Activated CD8-positive, alpha-beta T cell treated with anti-CD3 and anti-CD28 coated beads for 36 hours (primary cell): ENCODE results near the gene COA6. TPM values are rescaled to one million over a fixed set of nuclear protein-coding genes. Genes with fewer than 3 reads are reported as not detected.

Source experiments
- ATAC-seq: fragments of 200-7000 bp; cut with Tn5 transposase; one replicate; pipeline ENCODE4 v1.10.0; 2021; ENCODE audit warnings: mild to moderate bottlenecking, moderate library complexity
- CTCF ChIA-PET: fragments of 350-600 bp; sonication (Branson Sonifier 250); formaldehyde crosslinking; loops from one replicate; lab custom pipeline; 2021; ENCODE audit warnings: antibody characterized with exemption; lab: Charles Lee
- POLR2A ChIA-PET: fragments of 350-600 bp; sonication (Branson Sonifier 250); formaldehyde crosslinking; loops from one replicate; lab custom pipeline; 2021; ENCODE audit warnings: antibody characterized with exemption; lab: Charles Lee
- DNase-seq: peaks from one replicate; pipeline ENCODE4 v3.0.0-alpha.2; 2020
- H3K27ac Mint-ChIP-seq: one replicate; pipeline ENCODE4 v1.8.0; 2021; ENCODE audit warnings: mild to moderate bottlenecking, mixed read lengths
- H3K27me3 Mint-ChIP-seq: one replicate; pipeline ENCODE4 v1.8.0; 2021; ENCODE audit warnings: mixed read lengths
- H3K36me3 Mint-ChIP-seq: one replicate; pipeline ENCODE4 v1.8.0; 2021; ENCODE audit warnings: low read depth, mixed read lengths
- H3K4me1 Mint-ChIP-seq: one replicate; pipeline ENCODE4 v1.8.0; 2021; ENCODE audit warnings: low read depth, mixed read lengths
- H3K4me3 Mint-ChIP-seq: one replicate; pipeline ENCODE4 v1.8.0; 2021; ENCODE audit warnings: mild to moderate bottlenecking, moderate library complexity, mixed read lengths
- H3K9me3 Mint-ChIP-seq: one replicate; pipeline ENCODE4 v1.8.0; 2021; ENCODE audit warnings: mixed read lengths
- intact Hi-C: fragments of 100-400 bp; cut with micrococcal nuclease; formaldehyde crosslinking; loops from one replicate; pipeline ENCODE4 v1.10.0; 2022
- total RNA-seq, 2 experiments: library from RNA; stranded (reverse); gene quantifications; one replicate each; pipeline ENCODE4 v1.2.3, GENCODE V29; 2021
- TF ChIP-seq, protein P1 (sequence below): fragments of 200-600 bp; IDR thresholded peaks from one replicate; pipeline ENCODE4 v1.8.0; 2022; ENCODE audit warnings: antibody characterized with exemption, mild to moderate bottlenecking

Gene COA6
- total RNA-seq, 2 experiments from 2014 or later = 59.8 to 61.8 TPM

- H3K4me3 Mint-ChIP-seq = peak overlapping the region; percentile 59
- no peaks in the 10 kb centered on the region for H3K36me3 Mint-ChIP-seq
- ChIA-PET CTCF (interaction anchor here (0.6 to 5.0 kb wide), 30 partner anchors 10 to 1030 kb away, joined by 3 to 60 read pairs (median 4); no protein-coding TSS in a partner anchor), POLR2A (no interaction called here)
- TF ChIP-seq, protein P1, sequence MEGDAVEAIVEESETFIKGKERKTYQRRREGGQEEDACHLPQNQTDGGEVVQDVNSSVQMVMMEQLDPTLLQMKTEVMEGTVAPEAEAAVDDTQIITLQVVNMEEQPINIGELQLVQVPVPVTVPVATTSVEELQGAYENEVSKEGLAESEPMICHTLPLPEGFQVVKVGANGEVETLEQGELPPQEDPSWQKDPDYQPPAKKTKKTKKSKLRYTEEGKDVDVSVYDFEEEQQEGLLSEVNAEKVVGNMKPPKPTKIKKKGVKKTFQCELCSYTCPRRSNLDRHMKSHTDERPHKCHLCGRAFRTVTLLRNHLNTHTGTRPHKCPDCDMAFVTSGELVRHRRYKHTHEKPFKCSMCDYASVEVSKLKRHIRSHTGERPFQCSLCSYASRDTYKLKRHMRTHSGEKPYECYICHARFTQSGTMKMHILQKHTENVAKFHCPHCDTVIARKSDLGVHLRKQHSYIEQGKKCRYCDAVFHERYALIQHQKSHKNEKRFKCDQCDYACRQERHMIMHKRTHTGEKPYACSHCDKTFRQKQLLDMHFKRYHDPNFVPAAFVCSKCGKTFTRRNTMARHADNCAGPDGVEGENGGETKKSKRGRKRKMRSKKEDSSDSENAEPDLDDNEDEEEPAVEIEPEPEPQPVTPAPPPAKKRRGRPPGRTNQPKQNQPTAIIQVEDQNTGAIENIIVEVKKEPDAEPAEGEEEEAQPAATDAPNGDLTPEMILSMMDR = peak; percentile 74
- H3K27ac Mint-ChIP-seq = no peak overlapping the region
- H3K4me1 Mint-ChIP-seq = peaks cover 6% of the 10 kb centered on the region
- ATAC-seq (peak; percentile 90), DNase-seq (peak; percentile 75)
- intact Hi-C loops = loop anchor here (5.0 kb wide), 1 partner anchor 209 kb away; no protein-coding TSS in a partner anchor
- H3K9me3 Mint-ChIP-seq = no peaks in the 10 kb centered on the region
- H3K27me3 Mint-ChIP-seq = peaks cover 43% of the 10 kb centered on the region
Measured at GRCh38 chr1:234326497-234327366, 46.5 kb upstream of the COA6 start.

DNA sequence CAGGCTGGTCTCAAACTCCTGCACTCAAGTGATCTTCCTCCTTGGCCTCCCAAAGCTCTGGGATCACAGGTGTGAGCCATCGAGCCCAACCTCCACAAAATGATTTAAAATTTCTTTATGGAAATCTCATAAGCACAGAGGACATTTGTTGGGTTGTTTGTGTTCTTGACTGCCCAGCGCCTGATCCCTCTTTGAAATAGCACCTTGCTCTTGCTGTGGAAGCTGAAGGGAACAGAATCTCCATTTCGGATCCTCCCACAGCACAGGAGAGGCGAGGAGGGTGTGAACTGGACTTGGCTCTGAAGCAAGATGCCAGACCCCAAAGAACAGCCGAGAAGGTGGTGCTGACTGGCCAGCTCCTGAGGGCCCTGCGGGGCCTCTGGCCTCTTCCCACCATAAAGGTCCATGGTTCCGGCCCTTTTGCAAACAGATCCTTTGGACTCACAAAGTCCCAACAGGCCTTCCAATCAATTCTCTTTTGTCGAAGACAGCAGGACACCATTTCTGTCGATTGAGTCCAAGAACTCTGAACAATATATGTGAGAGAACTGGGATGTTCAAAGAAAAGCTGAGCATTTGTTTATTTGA lies 45.6 kb upstream of the COA6 start:
- no peak overlapping the region for H3K27ac Mint-ChIP-seq
- intact Hi-C loops = loop anchor here (5.0 kb wide), 1 partner anchor 210 kb away; no protein-coding TSS in a partner anchor
- ChIA-PET CTCF (interaction anchor here (0.6 to 5.0 kb wide), 28 partner anchors 9 to 220 kb away, joined by 3 to 60 read pairs (median 4); no protein-coding TSS in a partner anchor), POLR2A (no interaction called here)
- H3K4me3 Mint-ChIP-seq = no peak overlapping the region
- ATAC-seq (no peak), DNase-seq (no peak)
- peaks cover 47% of the 10 kb centered on the region for H3K27me3 Mint-ChIP-seq
- no peaks in the 10 kb centered on the region for H3K36me3 Mint-ChIP-seq
- no peaks in the 10 kb centered on the region for H3K9me3 Mint-ChIP-seq
- TF ChIP-seq, protein P1 = no peak
- peaks cover 6% of the 10 kb centered on the region for H3K4me1 Mint-ChIP-seq

GRCh38 chr1:234330843-234331215 lies 42.4 kb upstream of the COA6 start:
- Mint-ChIP-seq H3K36me3 (no peaks in the 10 kb centered on the region), H3K9me3 (peaks cover under 1% of the 10 kb centered on the region), H3K4me1 (peaks cover 3% of the 10 kb centered on the region), H3K27ac (no peak overlapping the region), H3K27me3 (peaks cover 33% of the 10 kb centered on the region), H3K4me3 (no peak overlapping the region)
- CTCF ChIA-PET = interaction anchor here (1.0 to 1.4 kb wide), 2 partner anchors 21 to 205 kb away, joined by 3 read pairs; no protein-coding TSS in a partner anchor
- POLR2A ChIA-PET = no interaction called here
- ATAC-seq (no peak), DNase-seq (no peak)
- intact Hi-C loops = no loop called here
- TF ChIP-seq, protein P1 = no peak

DNA sequence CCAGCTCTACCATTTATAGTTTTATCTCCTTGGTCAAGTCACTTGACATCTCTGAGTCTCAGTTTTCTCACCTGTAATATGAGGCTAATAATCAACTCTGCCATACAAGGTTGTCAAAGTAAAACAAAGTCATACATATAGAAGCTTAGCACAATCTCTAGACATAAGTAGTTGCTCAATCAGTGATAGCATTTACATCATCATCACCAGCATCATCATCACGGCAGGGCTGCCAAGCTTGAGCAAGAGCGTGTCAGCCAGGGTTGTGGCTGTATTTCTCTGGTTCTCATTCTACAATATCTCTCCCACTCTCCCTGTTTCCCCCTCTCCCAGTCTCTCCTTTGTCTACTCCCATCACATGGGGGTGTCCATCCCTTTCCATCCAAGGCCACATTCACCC lies 41.7 kb upstream of the COA6 start:
- H3K36me3 Mint-ChIP-seq = peaks cover under 1% of the 10 kb centered on the region
- peaks cover 31% of the 10 kb centered on the region for H3K27me3 Mint-ChIP-seq
- intact Hi-C loops = no loop called here
- no peak overlapping the region for H3K4me3 Mint-ChIP-seq
- ChIA-PET POLR2A (no interaction called here), CTCF (interaction anchor here (1.4 kb wide), 1 partner anchor 22 kb away, joined by 3 read pairs; no protein-coding TSS in a partner anchor)
- peaks cover 3% of the 10 kb centered on the region for H3K9me3 Mint-ChIP-seq
- ATAC-seq (no peak), DNase-seq (no peak)
- H3K27ac Mint-ChIP-seq = no peak overlapping the region
- H3K4me1 Mint-ChIP-seq = peaks cover 3% of the 10 kb centered on the region
- TF ChIP-seq, protein P1 = no peak
